IgD-negative memory B cell (primary cell): ENCODE results near the gene SRRM4. TPM values are rescaled to one million over a fixed set of nuclear protein-coding genes. Genes with fewer than 3 reads are reported as not detected.
"Not testable (repeated sequence)": the region's sequence is repeated elsewhere in the genome, so short reads cannot be mapped to it uniquely, and the experiment has no call there.

ENCODE experiments used
- H3K27ac Mint-ChIP-seq, 3 donors: one replicate each; pipeline ENCODE4 v1.8.0; 2020 to 2022; ENCODE audit warnings: mild to moderate bottlenecking in 3 of 3, mixed read lengths in 3 of 3, moderate library complexity in 1 of 3
- H3K27me3 Mint-ChIP-seq: one replicate; pipeline ENCODE4 v1.8.0; 2021; ENCODE audit warnings: mixed read lengths
- H3K36me3 Mint-ChIP-seq: one replicate; pipeline ENCODE4 v1.8.0; 2020; ENCODE audit warnings: mild to moderate bottlenecking, mixed read lengths
- H3K4me1 Mint-ChIP-seq, 3 donors: one replicate each; pipeline ENCODE4 v1.8.0; 2020 to 2022; ENCODE audit warnings: mixed read lengths in 3 of 3, mild to moderate bottlenecking in 1 of 3
- H3K4me3 Mint-ChIP-seq, 4 donors: one replicate each; pipeline ENCODE4 v1.8.0; 2020 to 2022; ENCODE audit warnings: mild to moderate bottlenecking in 4 of 4, mixed read lengths in 4 of 4, moderate library complexity in 3 of 4
- H3K9me3 Mint-ChIP-seq, 3 donors: one replicate each; pipeline ENCODE4 v1.8.0; 2020 to 2021; ENCODE audit warnings: mixed read lengths in 3 of 3, mild to moderate bottlenecking in 1 of 3
- polyA plus RNA-seq: library from polyadenylated mRNA; unstranded; fragments of 300-500 nt; fragmentation: Illumina TruSeq; gene quantifications from one replicate; pipeline ENCODE4 v1.2.3, GENCODE V29; 2021

SRRM4 gene
- polyA plus RNA-seq, 1 donor from 2014 or later: not detected

- H3K4me3 Mint-ChIP-seq: no peak overlapping the region
- no peaks in the 10 kb centered on the region for H3K4me1 Mint-ChIP-seq
- peaks cover 3% of the 10 kb centered on the region for H3K27me3 Mint-ChIP-seq
- peaks cover 2 to 14% (median 10%) of the 10 kb centered on the region in 3 donors for H3K9me3 Mint-ChIP-seq
- H3K27ac Mint-ChIP-seq: no peak overlapping the region
- H3K36me3 Mint-ChIP-seq: no peaks in the 10 kb centered on the region
These were observed 43.0 kb downstream of the SRRM4 start for GRCh38 chr12:119024356-119024755.

- Mint-ChIP-seq H3K9me3 (peaks cover 2 to 14% (median 12%) of the 10 kb centered on the region in 3 donors), H3K27me3 (peaks cover 1% of the 10 kb centered on the region), H3K4me3 (no peak overlapping the region)
These were observed 44.4 kb downstream of the SRRM4 start for GRCh38 chr12:119025786-119026185.

GRCh38 chr12:119033332-119033731 lies 52.0 kb downstream of the SRRM4 start:
- H3K4me1 Mint-ChIP-seq, H3K36me3 Mint-ChIP-seq, H3K27me3 Mint-ChIP-seq, H3K4me3 Mint-ChIP-seq, H3K27ac Mint-ChIP-seq, H3K9me3 Mint-ChIP-seq: not testable (repeated sequence)

More at GRCh38 chr12:119025786-119026185, 44.4 kb downstream of the SRRM4 start:
- Mint-ChIP-seq H3K36me3 (no peaks in the 10 kb centered on the region), H3K4me1 (no peaks in the 10 kb centered on the region), H3K27ac (no peak overlapping the region)

- no peak overlapping the region for H3K4me3 Mint-ChIP-seq
- peaks cover 0 to 4% (median 3%) of the 10 kb centered on the region in 3 donors for H3K9me3 Mint-ChIP-seq
- H3K27ac Mint-ChIP-seq: no peak overlapping the region
- H3K36me3 Mint-ChIP-seq: no peaks in the 10 kb centered on the region
- peaks cover 3% of the 10 kb centered on the region for H3K27me3 Mint-ChIP-seq
- H3K4me1 Mint-ChIP-seq: peaks cover 0 to 2% (median 0%) of the 10 kb centered on the region in 3 donors
These were observed 55.8 kb downstream of the SRRM4 start for GRCh38 chr12:119036878-119037825.

- no peak overlapping the region for H3K27ac Mint-ChIP-seq
- H3K9me3 Mint-ChIP-seq: peaks cover 5 to 11% (median 5%) of the 10 kb centered on the region in 3 donors
- peaks cover 2% of the 10 kb centered on the region for H3K27me3 Mint-ChIP-seq
- no peaks in the 10 kb centered on the region for H3K36me3 Mint-ChIP-seq
- H3K4me1 Mint-ChIP-seq: no peaks in the 10 kb centered on the region
- no peak overlapping the region for H3K4me3 Mint-ChIP-seq
These were observed 62.8 kb downstream of the SRRM4 start for GRCh38 chr12:119044094-119044493.

GRCh38 chr12:119047641-119048040 lies 66.3 kb downstream of the SRRM4 start:
- Mint-ChIP-seq H3K4me1 (no peaks in the 10 kb centered on the region), H3K9me3 (peaks cover 8 to 12% (median 8%) of the 10 kb centered on the region in 3 donors), H3K27me3 (no peaks in the 10 kb centered on the region), H3K27ac (no peak overlapping the region), H3K36me3 (no peaks in the 10 kb centered on the region), H3K4me3 (no peak overlapping the region)

GRCh38 chr12:119050663-119051062 lies 69.3 kb downstream of the SRRM4 start:
- Mint-ChIP-seq H3K27ac (no peak overlapping the region), H3K4me3 (no peak overlapping the region), H3K27me3 (peaks cover 1% of the 10 kb centered on the region), H3K9me3 (peaks cover 7 to 15% (median 7%) of the 10 kb centered on the region in 3 donors), H3K36me3 (no peaks in the 10 kb centered on the region), H3K4me1 (no peaks in the 10 kb centered on the region)

- Mint-ChIP-seq H3K4me1 (no peaks in the 10 kb centered on the region), H3K36me3 (no peaks in the 10 kb centered on the region)
These were observed 70.1 kb downstream of the SRRM4 start for GRCh38 chr12:119051474-119051873.

GRCh38 chr12:119052001-119052400 lies 70.7 kb downstream of the SRRM4 start:
- Mint-ChIP-seq H3K27me3 (peaks cover 1% of the 10 kb centered on the region), H3K27ac (no peak overlapping the region), H3K36me3 (no peaks in the 10 kb centered on the region), H3K4me1 (no peaks in the 10 kb centered on the region), H3K4me3 (no peak overlapping the region), H3K9me3 (peaks cover 4 to 15% (median 7%) of the 10 kb centered on the region in 3 donors)

More at GRCh38 chr12:119051474-119051873, 70.1 kb downstream of the SRRM4 start:
- Mint-ChIP-seq H3K9me3 (peaks cover 4 to 15% (median 7%) of the 10 kb centered on the region in 3 donors), H3K4me3 (no peak overlapping the region), H3K27me3 (peaks cover 1% of the 10 kb centered on the region), H3K27ac (no peak overlapping the region)

- Mint-ChIP-seq H3K9me3 (peaks cover 2 to 6% (median 3%) of the 10 kb centered on the region in 3 donors), H3K36me3 (no peaks in the 10 kb centered on the region), H3K27ac (no peak overlapping the region), H3K4me3 (no peak overlapping the region), H3K4me1 (no peaks in the 10 kb centered on the region), H3K27me3 (peaks cover 3% of the 10 kb centered on the region)
These were observed 74.6 kb downstream of the SRRM4 start for GRCh38 chr12:119055977-119056376.

GRCh38 chr12:119060847-119061796 lies 79.8 kb downstream of the SRRM4 start:
- H3K36me3 Mint-ChIP-seq: no peaks in the 10 kb centered on the region
- H3K4me1 Mint-ChIP-seq: no peaks in the 10 kb centered on the region
- H3K27ac Mint-ChIP-seq: no peak overlapping the region
- H3K9me3 Mint-ChIP-seq: peaks cover 0 to 4% (median 3%) of the 10 kb centered on the region in 3 donors
- no peak overlapping the region for H3K4me3 Mint-ChIP-seq
- H3K27me3 Mint-ChIP-seq: peaks cover 1% of the 10 kb centered on the region

- Mint-ChIP-seq H3K4me3 (no peak overlapping the region), H3K4me1 (no peaks in the 10 kb centered on the region), H3K27me3 (peaks cover 2% of the 10 kb centered on the region), H3K9me3 (peaks cover 0 to 2% (median 0%) of the 10 kb centered on the region in 3 donors), H3K36me3 (no peaks in the 10 kb centered on the region), H3K27ac (no peak overlapping the region)
These were observed 87.0 kb downstream of the SRRM4 start for GRCh38 chr12:119068129-119068856.

- peaks cover 0 to 2% (median 0%) of the 10 kb centered on the region in 3 donors for H3K9me3 Mint-ChIP-seq
- no peak overlapping the region for H3K27ac Mint-ChIP-seq
- H3K36me3 Mint-ChIP-seq: no peaks in the 10 kb centered on the region
- peaks cover 2% of the 10 kb centered on the region for H3K27me3 Mint-ChIP-seq
- H3K4me1 Mint-ChIP-seq: no peaks in the 10 kb centered on the region
- H3K4me3 Mint-ChIP-seq: no peak overlapping the region
These were observed 87.9 kb downstream of the SRRM4 start for GRCh38 chr12:119069147-119069642.

GRCh38 chr12:119071176-119071575 lies 89.8 kb downstream of the SRRM4 start:
- H3K27me3 Mint-ChIP-seq: peaks cover 2% of the 10 kb centered on the region
- H3K4me1 Mint-ChIP-seq: no peaks in the 10 kb centered on the region
- H3K36me3 Mint-ChIP-seq: no peaks in the 10 kb centered on the region
- no peak overlapping the region for H3K27ac Mint-ChIP-seq
- H3K9me3 Mint-ChIP-seq: no peaks in the 10 kb centered on the region
- no peak overlapping the region for H3K4me3 Mint-ChIP-seq
